GM12873 (cell line): Measurements from ENCODE around the gene RILP.

Experiments
- TF ChIP-seq, protein P1 (sequence below): IDR thresholded peaks from 2 replicates; pipeline ENCODE4 v1.5.1; 2012; ENCODE audit warnings: low read depth, mild to moderate bottlenecking, moderate library complexity, low read length, control low read depth; ENCODE audit not compliant: insufficient read depth; ENCODE audit errors: missing control alignments

RILP gene

GRCh38 chr17:1604831-1605528 is 44.7 kb downstream of the RILP start:
- TF ChIP-seq, protein P1, sequence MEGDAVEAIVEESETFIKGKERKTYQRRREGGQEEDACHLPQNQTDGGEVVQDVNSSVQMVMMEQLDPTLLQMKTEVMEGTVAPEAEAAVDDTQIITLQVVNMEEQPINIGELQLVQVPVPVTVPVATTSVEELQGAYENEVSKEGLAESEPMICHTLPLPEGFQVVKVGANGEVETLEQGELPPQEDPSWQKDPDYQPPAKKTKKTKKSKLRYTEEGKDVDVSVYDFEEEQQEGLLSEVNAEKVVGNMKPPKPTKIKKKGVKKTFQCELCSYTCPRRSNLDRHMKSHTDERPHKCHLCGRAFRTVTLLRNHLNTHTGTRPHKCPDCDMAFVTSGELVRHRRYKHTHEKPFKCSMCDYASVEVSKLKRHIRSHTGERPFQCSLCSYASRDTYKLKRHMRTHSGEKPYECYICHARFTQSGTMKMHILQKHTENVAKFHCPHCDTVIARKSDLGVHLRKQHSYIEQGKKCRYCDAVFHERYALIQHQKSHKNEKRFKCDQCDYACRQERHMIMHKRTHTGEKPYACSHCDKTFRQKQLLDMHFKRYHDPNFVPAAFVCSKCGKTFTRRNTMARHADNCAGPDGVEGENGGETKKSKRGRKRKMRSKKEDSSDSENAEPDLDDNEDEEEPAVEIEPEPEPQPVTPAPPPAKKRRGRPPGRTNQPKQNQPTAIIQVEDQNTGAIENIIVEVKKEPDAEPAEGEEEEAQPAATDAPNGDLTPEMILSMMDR: no peak

GRCh38 chr17:1601571-1601970 is 48.1 kb downstream of the RILP start:
- TF ChIP-seq, protein P1: no peak

GRCh38 chr17:1598399-1599095 is 51.1 kb downstream of the RILP start:
- TF ChIP-seq, protein P1: no peak

DNA sequence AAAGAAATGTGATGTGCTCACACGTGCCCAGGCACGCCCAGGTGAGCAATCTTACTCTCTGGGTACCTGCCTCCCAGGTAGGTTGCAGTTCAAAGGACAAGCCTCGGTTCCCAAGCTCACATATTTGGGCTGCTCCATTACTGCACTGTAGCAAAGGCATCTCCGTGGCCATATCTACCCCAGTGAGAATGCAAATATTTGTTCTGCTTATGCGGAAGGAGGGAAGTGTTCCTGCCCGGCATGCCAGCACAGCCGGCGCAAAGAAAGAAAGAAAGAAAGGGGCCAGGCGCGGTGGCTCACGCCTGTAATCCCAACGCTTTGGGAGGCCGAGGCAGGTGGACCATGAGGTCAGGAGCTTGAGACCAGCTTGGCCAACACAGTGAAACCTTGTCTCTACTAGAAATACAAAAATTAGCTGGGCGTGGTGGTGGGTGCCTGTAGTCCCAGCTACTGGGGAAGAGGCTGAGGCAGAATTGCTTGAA is 51.8 kb downstream of the RILP start:
- TF ChIP-seq, protein P1: no peak
